Liver (tissue), 9 donors: ENCODE data around the gene DUSP21. TPM values are rescaled to one million over a fixed set of nuclear protein-coding genes. Genes with fewer than 3 reads are reported as not detected.

ENCODE experiments used
- DNase-seq: peaks from one replicate; pipeline ENCODE4 v3.0.0-alpha.2; 2017; ENCODE audit warnings: low spot score
- H3K27ac ChIP-seq, 2 donors: one replicate each; pipeline ENCODE4 v1.7.0; 2013; ENCODE audit warnings: inconsistent platforms in 2 of 2, low read length in 2 of 2, control low read depth in 1 of 2, low read depth in 1 of 2, mild to moderate bottlenecking in 1 of 2
- H3K27me3 ChIP-seq, 4 donors: one replicate each; pipeline versions ENCODE4 v1.6.1 to v1.7.0; 2013; ENCODE audit warnings: low read length in 3 of 4, inconsistent platforms in 1 of 4, mild to moderate bottlenecking in 1 of 4, moderate library complexity in 1 of 4; ENCODE audit not compliant: control insufficient read depth in 4 of 4, insufficient read depth in 4 of 4
- H3K36me3 ChIP-seq, 4 donors: one replicate each; pipeline versions ENCODE4 v1.6.1 to v1.7.0; 2013; ENCODE audit warnings: low read length in 3 of 4, mild to moderate bottlenecking in 3 of 4, low read depth in 1 of 4, moderate library complexity in 1 of 4; ENCODE audit not compliant: control insufficient read depth in 4 of 4, insufficient read depth in 3 of 4
- H3K4me1 ChIP-seq, 4 donors: one replicate each; pipeline versions ENCODE4 v1.6.1 to v1.7.0; 2013; ENCODE audit warnings: low read length in 3 of 4, mild to moderate bottlenecking in 3 of 4, moderate library complexity in 1 of 4; ENCODE audit not compliant: control insufficient read depth in 4 of 4, insufficient read depth in 4 of 4
- H3K4me3 ChIP-seq, 3 donors: one replicate each; pipeline versions ENCODE4 v1.6.1 to v1.7.0; 2013; ENCODE audit warnings: low read length in 3 of 3, control low read depth in 1 of 3, low read depth in 1 of 3, mild to moderate bottlenecking in 1 of 3
- H3K9ac ChIP-seq, 2 donors: one replicate each; pipeline ENCODE4 v1.7.0; 2013; ENCODE audit warnings: low read length in 2 of 2, mild to moderate bottlenecking in 2 of 2, moderate library complexity in 2 of 2, control low read depth in 1 of 2, low read depth in 1 of 2
- H3K9me3 ChIP-seq, 4 donors: one replicate each; pipeline versions ENCODE4 v1.6.1 to v1.7.0; 2013; ENCODE audit warnings: low read length in 3 of 4; ENCODE audit not compliant: control insufficient read depth in 4 of 4
- ATF3 ChIP-seq: IDR thresholded peaks from 2 replicates; pipeline ENCODE4 v1.6.1; 2016; ENCODE audit warnings: antibody characterized with exemption
- CTCF ChIP-seq: fragments of 150-350 bp; IDR thresholded peaks from 2 replicates; pipeline ENCODE4 v1.5.1; 2017; ENCODE audit warnings: improper control_type of control experiment, low read depth, low read length; ENCODE audit not compliant: missing input control
- EGR1 ChIP-seq, 2 donors: IDR thresholded peaks; 2 replicates each; pipeline ENCODE4 v1.6.1; 2016 to 2018; ENCODE audit warnings: antibody characterized with exemption in 2 of 2, low read depth in 2 of 2
- FOXA1 ChIP-seq: IDR thresholded peaks from 2 replicates; pipeline ENCODE4 v1.6.1; 2016; ENCODE audit warnings: antibody characterized with exemption
- GABPA ChIP-seq, 2 donors: IDR thresholded peaks in 1 of 2; conservative IDR thresholded peaks in 1 of 2; 2 replicates each; pipeline ENCODE4 v1.6.1; 2016; ENCODE audit warnings: antibody characterized with exemption in 2 of 2, mild to moderate bottlenecking in 1 of 2, moderate library complexity in 1 of 2
- HNF4A ChIP-seq, 2 donors: conservative IDR thresholded peaks; 2 replicates each; pipeline ENCODE4 v1.6.1; 2016; ENCODE audit warnings: antibody characterized with exemption in 2 of 2, mild to moderate bottlenecking in 2 of 2
- HNF4G ChIP-seq: IDR thresholded peaks from 2 replicates; pipeline ENCODE4 v1.6.1; 2016; ENCODE audit warnings: antibody characterized with exemption
- JUND ChIP-seq, 2 donors: IDR thresholded peaks; 2 replicates each; pipeline ENCODE4 v1.6.1; 2016; ENCODE audit warnings: antibody characterized with exemption in 2 of 2
- MAX ChIP-seq: IDR thresholded peaks from 2 replicates; pipeline ENCODE4 v1.6.1; 2016; ENCODE audit warnings: antibody characterized with exemption
- NR2F2 ChIP-seq: IDR thresholded peaks from 2 replicates; pipeline ENCODE4 v1.6.1; 2016; ENCODE audit warnings: antibody characterized with exemption
- RAD21 ChIP-seq, 2 donors: IDR thresholded peaks; 2 replicates each; pipeline ENCODE4 v1.6.1; 2016; ENCODE audit warnings: antibody characterized with exemption in 2 of 2, mild to moderate bottlenecking in 2 of 2
- REST ChIP-seq: IDR thresholded peaks from 2 replicates; pipeline ENCODE4 v1.6.1; 2016; ENCODE audit warnings: antibody characterized with exemption, mild to moderate bottlenecking
- RXRA ChIP-seq, 2 donors: IDR thresholded peaks; 2 replicates each; pipeline ENCODE4 v1.6.1; 2017 to 2018; ENCODE audit warnings: antibody characterized with exemption in 2 of 2, mild to moderate bottlenecking in 1 of 2
- SP1 ChIP-seq: IDR thresholded peaks from 2 replicates; pipeline ENCODE4 v1.6.1; 2018; ENCODE audit warnings: antibody characterized with exemption, mild to moderate bottlenecking
- TAF1 ChIP-seq: conservative IDR thresholded peaks from 2 replicates; pipeline ENCODE4 v1.6.1; 2016; ENCODE audit warnings: antibody characterized with exemption, mild to moderate bottlenecking
- YY1 ChIP-seq: IDR thresholded peaks from 2 replicates; pipeline ENCODE4 v1.6.1; 2016; ENCODE audit warnings: antibody characterized with exemption, mild to moderate bottlenecking
- ZBTB33 ChIP-seq: IDR thresholded peaks from 2 replicates; pipeline ENCODE4 v1.6.1; 2016; ENCODE audit warnings: antibody characterized with exemption
- WGBS: extraction: QIAGEN DNeasy Blood & Tissue Kit; methylation state at CpG from one replicate; pipeline ENCODE4 v1.1.7; 2013; 5-methylcytosine and 5-hydroxymethylcytosine counted together
- polyA plus RNA-seq, 2 donors: library from polyadenylated mRNA; stranded (reverse) in 1 of 2; unstranded in 1 of 2; fragments of 200-250 nt in 1 of 2; fragments of >200 nt in 1 of 2; fragmentation: Nextera tagmentation in 1 of 2; extraction: Ambion mirVana in 1 of 2; gene quantifications; one replicate each; pipeline versions ENCODE4 v1.2.1 to v1.2.3, GENCODE V29; 2013 to 2015
- total RNA-seq, 2 donors: library from RNA; depleted of rRNA; stranded (reverse); fragments of >200 nt; gene quantifications; one replicate each; pipeline ENCODE4 v1.2.3, GENCODE V29; 2014
- donor health status: healthy.
- donor health status: healthy.
- donor health status: healthy.
- donor health status: healthy.
- donor health status: healthy.

DUSP21 gene
- total and polyA plus RNA-seq, 4 donors = 1.6 TPM; not detected in 3

- no peak for DNase-seq
- Histone ChIP-seq H3K27ac (no peak overlapping the region), H3K9ac (no peak overlapping the region), H3K36me3 (no peaks in the 10 kb centered on the region), H3K4me3 (no peak overlapping the region), H3K9me3 (no peaks in the 10 kb centered on the region), H3K4me1 (peaks cover 0 to 15% (median 13%) of the 10 kb centered on the region in 4 donors), H3K27me3 (no peaks in the 10 kb centered on the region)
- TF ChIP-seq GABPA (IDR thresholded peaks at IDR 0.05 in 1 of 2, conservative IDR thresholded peaks at IDR 0.05 in 1 of 2) (no peak), TAF1 (no peak), ZBTB33 (no peak), FOXA1 (no peak), HNF4A (conservative IDR thresholded peaks at IDR 0.05) (no peak), EGR1 (IDR thresholded peaks at IDR 0.05; ENCODE audit: low read depth in 2 of 2) (no peak), JUND (IDR thresholded peaks at IDR 0.05) (no peak), CTCF (no peak), MAX (no peak), REST (no peak), RXRA (IDR thresholded peaks at IDR 0.05) (no peak), YY1 (no peak), RAD21 (IDR thresholded peaks at IDR 0.05) (no peak)
Measured at GRCh38 chrX:44882635-44883034, 38.8 kb downstream of the DUSP21 start.

GRCh38 chrX:44884944-44885343, 41.1 kb downstream of the DUSP21 start:
- H3K9ac ChIP-seq = no peak overlapping the region
- H3K27ac ChIP-seq = no peak overlapping the region
- WGBS = 45% methylated on average over 4 of the region's 4 CpGs
- peaks cover 2 to 10% (median 5%) of the 10 kb centered on the region in 4 donors for H3K4me1 ChIP-seq
- no peaks in the 10 kb centered on the region for H3K9me3 ChIP-seq
- no peak overlapping the region for H3K4me3 ChIP-seq
- no peaks in the 10 kb centered on the region for H3K27me3 ChIP-seq
- no peak for DNase-seq
- no peaks in the 10 kb centered on the region for H3K36me3 ChIP-seq
- TF ChIP-seq JUND (IDR thresholded peaks at IDR 0.05) (no peak), EGR1 (IDR thresholded peaks at IDR 0.05; ENCODE audit: low read depth in 2 of 2) (no peak), NR2F2 (no peak), HNF4A (conservative IDR thresholded peaks at IDR 0.05) (no peak), SP1 (no peak), YY1 (no peak), GABPA (IDR thresholded peaks at IDR 0.05 in 1 of 2, conservative IDR thresholded peaks at IDR 0.05 in 1 of 2) (no peak), REST (no peak), RAD21 (IDR thresholded peaks at IDR 0.05) (no peak), FOXA1 (no peak), ZBTB33 (no peak), TAF1 (no peak), ATF3 (no peak), RXRA (IDR thresholded peaks at IDR 0.05) (no peak), HNF4G (no peak)
